Measurements from ENCODE around the gene HLA-DMA.

HLA-DMA gene

GRCh38 chr6:32906539-32906938 lies 46.4 kb downstream of the HLA-DMA start:
- H3K79me2 ChIP-seq (ENCODE audit: insufficient read depth, low read depth) = no peaks in the 10 kb centered on the region
- no peak overlapping the region for H3K27ac ChIP-seq
- H2AFZ ChIP-seq (ENCODE audit: low read depth) = no peak overlapping the region
- no peak overlapping the region for H3K9ac ChIP-seq
- no peaks in the 10 kb centered on the region for H4K20me1 ChIP-seq (ENCODE audit: insufficient read depth)
- TF ChIP-seq CTCF (conservative IDR thresholded peaks at IDR 0.05; ENCODE audit: low read depth, low read length) = no peak
- H3K4me3 ChIP-seq (IDR thresholded peaks at IDR 0.05; ENCODE audit: insufficient read depth, low read depth, low read length) = no peak overlapping the region
- no peak overlapping the region for H3K4me2 ChIP-seq
- H3K4me1 ChIP-seq (ENCODE audit: low read depth, poor library complexity, severe bottlenecking) = no peaks in the 10 kb centered on the region
- H3K27me3 ChIP-seq (ENCODE audit: insufficient read depth, low read depth) = no peaks in the 10 kb centered on the region
- H3K36me3 ChIP-seq (ENCODE audit: insufficient read depth) = no peaks in the 10 kb centered on the region

GRCh38 chr6:32905078-32905477 lies 47.8 kb downstream of the HLA-DMA start:
- Histone ChIP-seq H3K27ac (no peak overlapping the region), H3K4me1 (ENCODE audit: low read depth, poor library complexity, severe bottlenecking) (no peaks in the 10 kb centered on the region), H3K9ac (no peak overlapping the region), H3K79me2 (ENCODE audit: insufficient read depth, low read depth) (no peaks in the 10 kb centered on the region), H3K4me3 (IDR thresholded peaks at IDR 0.05; ENCODE audit: insufficient read depth, low read depth, low read length) (no peak overlapping the region), H4K20me1 (ENCODE audit: insufficient read depth) (no peaks in the 10 kb centered on the region), H3K36me3 (ENCODE audit: insufficient read depth) (no peaks in the 10 kb centered on the region), H3K27me3 (ENCODE audit: insufficient read depth, low read depth) (no peaks in the 10 kb centered on the region), H3K4me2 (no peak overlapping the region), H2AFZ (ENCODE audit: low read depth) (no peak overlapping the region)
- TF ChIP-seq CTCF (conservative IDR thresholded peaks at IDR 0.05; ENCODE audit: low read depth, low read length) = no peak

- Histone ChIP-seq H3K4me1 (ENCODE audit: low read depth, poor library complexity, severe bottlenecking) (no peaks in the 10 kb centered on the region), H3K9ac (no peak overlapping the region; the same call in 1 of the 2 replicates), H4K20me1 (ENCODE audit: insufficient read depth) (no peaks in the 10 kb centered on the region), H3K36me3 (ENCODE audit: insufficient read depth) (no peaks in the 10 kb centered on the region), H2AFZ (ENCODE audit: low read depth) (no peak overlapping the region), H3K4me2 (no peak overlapping the region), H3K27ac (no peak overlapping the region), H3K27me3 (ENCODE audit: insufficient read depth, low read depth) (no peaks in the 10 kb centered on the region), H3K79me2 (ENCODE audit: insufficient read depth, low read depth) (no peaks in the 10 kb centered on the region), H3K4me3 (IDR thresholded peaks at IDR 0.05; ENCODE audit: insufficient read depth, low read depth, low read length) (no peak overlapping the region)
- no peak for TF ChIP-seq CTCF (conservative IDR thresholded peaks at IDR 0.05; ENCODE audit: low read depth, low read length)
These were observed 48.9 kb downstream of the HLA-DMA start for GRCh38 chr6:32903952-32904351.
